ENCODE results near the gene NTM.

The NTM gene

GRCh38 chr11:131662993-131663392 lies 292.6 kb downstream of the NTM start:
- H3K36me3 ChIP-seq (ENCODE audit: control insufficient read depth, insufficient read depth, low read length, severe bottlenecking), result no peaks in the 10 kb centered on the region
- no peak for DNase-seq (ENCODE audit: low read depth)
- no peak overlapping the region for H3K4me3 ChIP-seq (ENCODE audit: low read length)
- peaks cover 1% of the 10 kb centered on the region for H3K27me3 ChIP-seq (replicated peaks; ENCODE audit: control insufficient read depth, insufficient read depth, low read length)
- no peak overlapping the region for H3K9ac ChIP-seq (ENCODE audit: low read length)
- no peaks in the 10 kb centered on the region for H3K9me3 ChIP-seq (ENCODE audit: control insufficient read depth, low read length)
- H3K4me1 ChIP-seq (ENCODE audit: control insufficient read depth, insufficient read depth, low read length), result peaks cover 10% of the 10 kb centered on the region

- Histone ChIP-seq H3K9ac (ENCODE audit: low read length) (no peak overlapping the region), H3K27me3 (replicated peaks; ENCODE audit: control insufficient read depth, insufficient read depth, low read length) (no peaks in the 10 kb centered on the region), H3K4me3 (ENCODE audit: low read length) (no peak overlapping the region), H3K36me3 (ENCODE audit: control insufficient read depth, insufficient read depth, low read length, severe bottlenecking) (no peaks in the 10 kb centered on the region), H3K9me3 (ENCODE audit: control insufficient read depth, low read length) (no peaks in the 10 kb centered on the region), H3K4me1 (ENCODE audit: control insufficient read depth, insufficient read depth, low read length) (peaks cover 10% of the 10 kb centered on the region)
- no peak for DNase-seq (ENCODE audit: low read depth)
Observed at GRCh38 chr11:131663405-131664200, 293.2 kb downstream of the NTM start.

- no peak overlapping the region for H3K4me3 ChIP-seq (ENCODE audit: low read length)
- no peak for DNase-seq (ENCODE audit: low read depth)
- H3K9me3 ChIP-seq (ENCODE audit: control insufficient read depth, low read length), result no peaks in the 10 kb centered on the region
- peaks cover 2% of the 10 kb centered on the region for H3K27me3 ChIP-seq (replicated peaks; ENCODE audit: control insufficient read depth, insufficient read depth, low read length)
- H3K9ac ChIP-seq (ENCODE audit: low read length), result no peak overlapping the region
- peaks cover 10% of the 10 kb centered on the region for H3K4me1 ChIP-seq (ENCODE audit: control insufficient read depth, insufficient read depth, low read length)
- H3K36me3 ChIP-seq (ENCODE audit: control insufficient read depth, insufficient read depth, low read length, severe bottlenecking), result no peaks in the 10 kb centered on the region
Observed at GRCh38 chr11:131664293-131664692, 293.9 kb downstream of the NTM start.

GRCh38 chr11:131664816-131665215 lies 294.4 kb downstream of the NTM start:
- Histone ChIP-seq H3K9me3 (ENCODE audit: control insufficient read depth, low read length) (no peaks in the 10 kb centered on the region), H3K36me3 (ENCODE audit: control insufficient read depth, insufficient read depth, low read length, severe bottlenecking) (no peaks in the 10 kb centered on the region), H3K27me3 (replicated peaks; ENCODE audit: control insufficient read depth, insufficient read depth, low read length) (peaks cover 6% of the 10 kb centered on the region), H3K4me1 (ENCODE audit: control insufficient read depth, insufficient read depth, low read length) (peaks cover 10% of the 10 kb centered on the region), H3K4me3 (ENCODE audit: low read length) (no peak overlapping the region), H3K9ac (ENCODE audit: low read length) (no peak overlapping the region)
- DNase-seq (ENCODE audit: low read depth), result no peak

GRCh38 chr11:131665344-131665968 lies 295.0 kb downstream of the NTM start:
- H3K9me3 ChIP-seq (ENCODE audit: control insufficient read depth, low read length), result no peaks in the 10 kb centered on the region
- no peak for DNase-seq (ENCODE audit: low read depth)
- H3K9ac ChIP-seq (ENCODE audit: low read length), result no peak overlapping the region
- H3K36me3 ChIP-seq (ENCODE audit: control insufficient read depth, insufficient read depth, low read length, severe bottlenecking), result no peaks in the 10 kb centered on the region
- no peak overlapping the region for H3K4me3 ChIP-seq (ENCODE audit: low read length)
- peaks cover 6% of the 10 kb centered on the region for H3K27me3 ChIP-seq (replicated peaks; ENCODE audit: control insufficient read depth, insufficient read depth, low read length)
- peaks cover 10% of the 10 kb centered on the region for H3K4me1 ChIP-seq (ENCODE audit: control insufficient read depth, insufficient read depth, low read length)

- Histone ChIP-seq H3K27me3 (replicated peaks; ENCODE audit: control insufficient read depth, insufficient read depth, low read length) (peaks cover 6% of the 10 kb centered on the region), H3K9ac (ENCODE audit: low read length) (no peak overlapping the region), H3K36me3 (ENCODE audit: control insufficient read depth, insufficient read depth, low read length, severe bottlenecking) (no peaks in the 10 kb centered on the region), H3K4me3 (ENCODE audit: low read length) (no peak overlapping the region), H3K4me1 (ENCODE audit: control insufficient read depth, insufficient read depth, low read length) (peaks cover 10% of the 10 kb centered on the region), H3K9me3 (ENCODE audit: control insufficient read depth, low read length) (no peaks in the 10 kb centered on the region)
- DNase-seq (ENCODE audit: low read depth), result peak; percentile 15
Observed at GRCh38 chr11:131666006-131666405, 295.6 kb downstream of the NTM start.

- Histone ChIP-seq H3K36me3 (ENCODE audit: control insufficient read depth, insufficient read depth, low read length, severe bottlenecking) (no peaks in the 10 kb centered on the region), H3K27me3 (replicated peaks; ENCODE audit: control insufficient read depth, insufficient read depth, low read length) (peaks cover 6% of the 10 kb centered on the region), H3K4me1 (ENCODE audit: control insufficient read depth, insufficient read depth, low read length) (peaks cover 10% of the 10 kb centered on the region), H3K9me3 (ENCODE audit: control insufficient read depth, low read length) (no peaks in the 10 kb centered on the region), H3K4me3 (ENCODE audit: low read length) (no peak overlapping the region), H3K9ac (ENCODE audit: low read length) (no peak overlapping the region)
- peak; percentile 13 for DNase-seq (ENCODE audit: low read depth)
Observed at GRCh38 chr11:131666617-131667016, 296.2 kb downstream of the NTM start.

- Histone ChIP-seq H3K4me3 (ENCODE audit: low read length) (no peak overlapping the region), H3K27me3 (replicated peaks; ENCODE audit: control insufficient read depth, insufficient read depth, low read length) (peaks cover 6% of the 10 kb centered on the region), H3K36me3 (ENCODE audit: control insufficient read depth, insufficient read depth, low read length, severe bottlenecking) (no peaks in the 10 kb centered on the region), H3K4me1 (ENCODE audit: control insufficient read depth, insufficient read depth, low read length) (peaks cover 10% of the 10 kb centered on the region), H3K9me3 (ENCODE audit: control insufficient read depth, low read length) (no peaks in the 10 kb centered on the region), H3K9ac (ENCODE audit: low read length) (no peak overlapping the region)
- no peak for DNase-seq (ENCODE audit: low read depth)
Observed at GRCh38 chr11:131667566-131667965, 297.2 kb downstream of the NTM start.

- peak; percentile 46 for DNase-seq (ENCODE audit: low read depth)
- Histone ChIP-seq H3K4me3 (ENCODE audit: low read length) (no peak overlapping the region), H3K27me3 (replicated peaks; ENCODE audit: control insufficient read depth, insufficient read depth, low read length) (peaks cover 6% of the 10 kb centered on the region), H3K4me1 (ENCODE audit: control insufficient read depth, insufficient read depth, low read length) (peaks cover 10% of the 10 kb centered on the region), H3K9me3 (ENCODE audit: control insufficient read depth, low read length) (no peaks in the 10 kb centered on the region), H3K36me3 (ENCODE audit: control insufficient read depth, insufficient read depth, low read length, severe bottlenecking) (no peaks in the 10 kb centered on the region), H3K9ac (ENCODE audit: low read length) (no peak overlapping the region)
Observed at GRCh38 chr11:131668500-131669400, 298.3 kb downstream of the NTM start.

- Histone ChIP-seq H3K9ac (ENCODE audit: low read length) (no peak overlapping the region), H3K36me3 (ENCODE audit: control insufficient read depth, insufficient read depth, low read length, severe bottlenecking) (no peaks in the 10 kb centered on the region), H3K9me3 (ENCODE audit: control insufficient read depth, low read length) (no peaks in the 10 kb centered on the region), H3K27me3 (replicated peaks; ENCODE audit: control insufficient read depth, insufficient read depth, low read length) (peaks cover 6% of the 10 kb centered on the region), H3K4me3 (ENCODE audit: low read length) (no peak overlapping the region), H3K4me1 (ENCODE audit: control insufficient read depth, insufficient read depth, low read length) (peaks cover 14% of the 10 kb centered on the region)
- no peak for DNase-seq (ENCODE audit: low read depth)
Observed at GRCh38 chr11:131669401-131669780, 299.0 kb downstream of the NTM start.

GRCh38 chr11:131670876-131671275 lies 300.5 kb downstream of the NTM start:
- no peak for DNase-seq (ENCODE audit: low read depth)
- Histone ChIP-seq H3K9ac (ENCODE audit: low read length) (no peak overlapping the region), H3K36me3 (ENCODE audit: control insufficient read depth, insufficient read depth, low read length, severe bottlenecking) (no peaks in the 10 kb centered on the region), H3K9me3 (ENCODE audit: control insufficient read depth, low read length) (no peaks in the 10 kb centered on the region), H3K4me3 (ENCODE audit: low read length) (no peak overlapping the region), H3K4me1 (ENCODE audit: control insufficient read depth, insufficient read depth, low read length) (peaks cover 26% of the 10 kb centered on the region), H3K27me3 (replicated peaks; ENCODE audit: control insufficient read depth, insufficient read depth, low read length) (peaks cover 6% of the 10 kb centered on the region)

Measured in adipocyte (in vitro differentiated cells).